Adipocyte (in vitro differentiated cells): ENCODE data around the gene YPEL4.
"Not testable (repeated sequence)": the region's sequence is repeated elsewhere in the genome, so short reads cannot be mapped to it uniquely, and the experiment has no call there.

Source experiments
- DNase-seq: peaks from one replicate; pipeline ENCODE4 v3.0.0-alpha.2; 2015; ENCODE audit warnings: low read depth
- H3K27me3 ChIP-seq: replicated peaks from 2 replicates; pipeline ENCODE4 v1.7.0; 2013; ENCODE audit warnings: mild to moderate bottlenecking, low read length, moderate library complexity; ENCODE audit not compliant: control insufficient read depth, insufficient read depth
- H3K36me3 ChIP-seq: 2 replicates; pipeline ENCODE4 v1.7.0; 2013; ENCODE audit warnings: low read length, mild to moderate bottlenecking, moderate library complexity; ENCODE audit not compliant: control insufficient read depth, insufficient read depth, severe bottlenecking
- H3K4me1 ChIP-seq: 2 replicates; pipeline ENCODE4 v1.7.0; 2013; ENCODE audit warnings: mild to moderate bottlenecking, low read length, moderate library complexity; ENCODE audit not compliant: control insufficient read depth, insufficient read depth
- H3K4me3 ChIP-seq: 2 replicates; pipeline ENCODE4 v1.7.0; 2013; ENCODE audit warnings: mild to moderate bottlenecking, low read length, moderate library complexity
- H3K9ac ChIP-seq: 2 replicates; pipeline ENCODE4 v1.7.0; 2013; ENCODE audit warnings: mild to moderate bottlenecking, low read length, moderate library complexity
- H3K9me3 ChIP-seq: 2 replicates; pipeline ENCODE4 v1.7.0; 2013; ENCODE audit warnings: mild to moderate bottlenecking, low read length, moderate library complexity; ENCODE audit not compliant: control insufficient read depth

YPEL4 gene

GRCh38 chr11:57649826-57650738 is at the start of gene YPEL4:
Gene YPEL4, minus strand, starts transcription at chr11:57649912. Its CDS starts 2,805 bp downstream, at chr11:57647107.
- H3K27me3 ChIP-seq: no peaks in the 10 kb centered on the region
- no peaks in the 10 kb centered on the region for H3K36me3 ChIP-seq
- peaks cover 37% of the 10 kb centered on the region for H3K4me1 ChIP-seq
- H3K4me3 ChIP-seq: peak within 1 kb of the TSS; percentile 74
- peak within 1 kb of the TSS; percentile 67 for H3K9ac ChIP-seq
- peak; percentile 89 for DNase-seq
- H3K9me3 ChIP-seq: no peaks in the 10 kb centered on the region

GRCh38 chr11:57698843-57699365 is 49.2 kb upstream of the YPEL4 start:
- no peaks in the 10 kb centered on the region for H3K27me3 ChIP-seq
- no peak for DNase-seq
- H3K4me3 ChIP-seq: no peak overlapping the region
- peaks cover 86% of the 10 kb centered on the region for H3K36me3 ChIP-seq
- no peaks in the 10 kb centered on the region for H3K9me3 ChIP-seq
- peaks cover 12% of the 10 kb centered on the region for H3K4me1 ChIP-seq
- H3K9ac ChIP-seq: no peak overlapping the region

- H3K4me3 ChIP-seq, DNase-seq, H3K9me3 ChIP-seq, H3K4me1 ChIP-seq, H3K27me3 ChIP-seq, H3K9ac ChIP-seq: not testable (repeated sequence)
- peaks cover 85% of the 10 kb centered on the region for H3K36me3 ChIP-seq
These were observed 40.8 kb upstream of the YPEL4 start for GRCh38 chr11:57690474-57690873.

GRCh38 chr11:57681168-57681567 is 31.5 kb upstream of the YPEL4 start:
- Histone ChIP-seq H3K4me1 (peaks cover 23% of the 10 kb centered on the region), H3K36me3 (peaks cover 48% of the 10 kb centered on the region), H3K4me3 (no peak overlapping the region), H3K9me3 (no peaks in the 10 kb centered on the region), H3K27me3 (no peaks in the 10 kb centered on the region), H3K9ac (no peak overlapping the region)
- DNase-seq: no peak

- H3K4me3 ChIP-seq: peak overlapping the region; percentile 40
- peaks cover 46% of the 10 kb centered on the region for H3K36me3 ChIP-seq
These were observed 30.8 kb upstream of the YPEL4 start for GRCh38 chr11:57680552-57680874.

GRCh38 chr11:57679396-57679795 is 29.7 kb upstream of the YPEL4 start:
- H3K4me3 ChIP-seq: peak overlapping the region; percentile 40
- H3K9ac ChIP-seq: peak overlapping the region; percentile 2
- no peaks in the 10 kb centered on the region for H3K9me3 ChIP-seq
- DNase-seq: no peak
- no peaks in the 10 kb centered on the region for H3K27me3 ChIP-seq
- H3K36me3 ChIP-seq: peaks cover 48% of the 10 kb centered on the region
- H3K4me1 ChIP-seq: peaks cover 23% of the 10 kb centered on the region

More at GRCh38 chr11:57680552-57680874, 30.8 kb upstream of the YPEL4 start:
- peak overlapping the region; percentile 32 for H3K9ac ChIP-seq
- no peaks in the 10 kb centered on the region for H3K9me3 ChIP-seq
- DNase-seq: peak; percentile 15
- H3K4me1 ChIP-seq: peaks cover 23% of the 10 kb centered on the region
- no peaks in the 10 kb centered on the region for H3K27me3 ChIP-seq

- Histone ChIP-seq H3K27me3 (no peaks in the 10 kb centered on the region), H3K4me3 (no peak overlapping the region), H3K9ac (no peak overlapping the region), H3K36me3 (peaks cover 47% of the 10 kb centered on the region), H3K4me1 (peaks cover 12% of the 10 kb centered on the region), H3K9me3 (no peaks in the 10 kb centered on the region)
- DNase-seq: no peak
These were observed 25.6 kb upstream of the YPEL4 start for GRCh38 chr11:57675176-57675941.

- Histone ChIP-seq H3K4me3 (no peak overlapping the region), H3K9me3 (no peaks in the 10 kb centered on the region), H3K27me3 (no peaks in the 10 kb centered on the region), H3K9ac (no peak overlapping the region), H3K36me3 (peaks cover 47% of the 10 kb centered on the region), H3K4me1 (peaks cover 7% of the 10 kb centered on the region)
- no peak for DNase-seq
These were observed 24.5 kb upstream of the YPEL4 start for GRCh38 chr11:57674251-57674650.

GRCh38 chr11:57668434-57668782 is 18.7 kb upstream of the YPEL4 start:
- H3K9ac ChIP-seq: peak overlapping the region; percentile 95
- DNase-seq: no peak

GRCh38 chr11:57667736-57668433 is 18.2 kb upstream of the YPEL4 start, which contains the start of gene ZDHHC5:
Gene ZDHHC5, plus strand, starts transcription at chr11:57668114. Its CDS starts 4,977 bp downstream, at chr11:57673091.
- Histone ChIP-seq H3K27me3 (no peaks in the 10 kb centered on the region), H3K36me3 (peaks cover 9% of the 10 kb centered on the region), H3K9ac (peak within 1 kb of the TSS; percentile 95), H3K4me3 (peak within 1 kb of the TSS; percentile 97), H3K4me1 (peaks cover 19% of the 10 kb centered on the region), H3K9me3 (no peaks in the 10 kb centered on the region)
- DNase-seq: peak; percentile 99

More at GRCh38 chr11:57668434-57668782, 18.7 kb upstream of the YPEL4 start:
- Histone ChIP-seq H3K36me3 (peaks cover 14% of the 10 kb centered on the region), H3K9me3 (no peaks in the 10 kb centered on the region), H3K27me3 (no peaks in the 10 kb centered on the region), H3K4me1 (peaks cover 19% of the 10 kb centered on the region), H3K4me3 (peak overlapping the region; percentile 97)
